Suprapubic skin (tissue), 4 donors: ENCODE measurements around the gene NCR2.

Experiments
- POLR2A ChIP-seq, 2 donors: fragments of 450-650 bp; IDR thresholded peaks; one replicate each; pipeline ENCODE4 v1.6.1; 2017; ENCODE audit warnings: antibody characterized with exemption in 2 of 2, mild to moderate bottlenecking in 2 of 2, moderate library complexity in 2 of 2
- POLR2AphosphoS5 ChIP-seq, 3 donors: sonication (generic); formaldehyde crosslinking; IDR thresholded peaks; one replicate each; pipeline ENCODE4 v1.6.1; 2017; ENCODE audit warnings: antibody characterized with exemption in 3 of 3
- TF ChIP-seq, protein P1 (sequence below), 2 donors: fragments of 200-600 bp in 1 of 2; fragments of 450-650 bp in 1 of 2; sonication (generic) in 1 of 2; IDR thresholded peaks; one replicate each; pipeline ENCODE4 v1.5.1; 2016 to 2019; ENCODE audit warnings: antibody characterized with exemption in 2 of 2, mild to moderate bottlenecking in 1 of 2, moderate library complexity in 1 of 2

DNA sequence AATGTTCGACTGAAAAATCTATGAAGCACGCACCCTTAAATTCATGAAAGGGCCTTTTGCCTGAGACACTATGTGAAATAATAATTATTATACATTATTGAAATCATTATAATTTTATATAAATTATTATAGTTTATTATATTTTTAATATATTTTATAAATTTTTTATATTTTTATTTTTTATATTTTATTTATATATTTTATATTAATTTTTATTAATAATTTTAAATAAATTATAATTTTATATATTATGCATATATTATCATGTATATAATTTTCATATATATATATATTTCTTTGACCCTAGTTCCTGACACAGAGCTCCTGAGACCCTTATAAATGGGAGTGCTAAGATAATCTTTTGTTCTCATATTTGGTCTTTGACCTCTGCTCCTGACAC, 13.5 kb downstream of the NCR2 start:
- TF ChIP-seq, protein P1, sequence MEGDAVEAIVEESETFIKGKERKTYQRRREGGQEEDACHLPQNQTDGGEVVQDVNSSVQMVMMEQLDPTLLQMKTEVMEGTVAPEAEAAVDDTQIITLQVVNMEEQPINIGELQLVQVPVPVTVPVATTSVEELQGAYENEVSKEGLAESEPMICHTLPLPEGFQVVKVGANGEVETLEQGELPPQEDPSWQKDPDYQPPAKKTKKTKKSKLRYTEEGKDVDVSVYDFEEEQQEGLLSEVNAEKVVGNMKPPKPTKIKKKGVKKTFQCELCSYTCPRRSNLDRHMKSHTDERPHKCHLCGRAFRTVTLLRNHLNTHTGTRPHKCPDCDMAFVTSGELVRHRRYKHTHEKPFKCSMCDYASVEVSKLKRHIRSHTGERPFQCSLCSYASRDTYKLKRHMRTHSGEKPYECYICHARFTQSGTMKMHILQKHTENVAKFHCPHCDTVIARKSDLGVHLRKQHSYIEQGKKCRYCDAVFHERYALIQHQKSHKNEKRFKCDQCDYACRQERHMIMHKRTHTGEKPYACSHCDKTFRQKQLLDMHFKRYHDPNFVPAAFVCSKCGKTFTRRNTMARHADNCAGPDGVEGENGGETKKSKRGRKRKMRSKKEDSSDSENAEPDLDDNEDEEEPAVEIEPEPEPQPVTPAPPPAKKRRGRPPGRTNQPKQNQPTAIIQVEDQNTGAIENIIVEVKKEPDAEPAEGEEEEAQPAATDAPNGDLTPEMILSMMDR (IDR thresholded peaks at IDR 0.05) = no peak
- no peak for TF ChIP-seq POLR2AphosphoS5 (IDR thresholded peaks at IDR 0.05)
- TF ChIP-seq POLR2A (IDR thresholded peaks at IDR 0.05) = no peak
